OCI-LY1 (cell line): ENCODE measurements around the gene MTMR12.

Experiments used
- CTCF ChIP-seq: fragments of 200-600 bp; sonication (generic), shearing (Covaris generic); IDR thresholded peaks from 2 replicates; pipeline ENCODE4 v1.5.1; 2017; ENCODE audit warnings: mild to moderate bottlenecking, antibody characterized with exemption, low read length, moderate library complexity, mixed read lengths
- EZH2 ChIP-seq: fragments of 200-600 bp; sonication (generic), shearing (Covaris generic); IDR thresholded peaks from 2 replicates; pipeline ENCODE4 v1.8.0; 2017; ENCODE audit warnings: borderline replicate concordance, mixed run types, mild to moderate bottlenecking, antibody characterized with exemption, low read length, moderate library complexity, mixed read lengths

- TF ChIP-seq EZH2 = no peak
- no peak for TF ChIP-seq CTCF
These were observed 48.2 kb upstream of the MTMR12 start for GRCh38 chr5:32360906-32361305.
